ENCODE results near the gene OPRD1.

- TF ChIP-seq, protein P1, sequence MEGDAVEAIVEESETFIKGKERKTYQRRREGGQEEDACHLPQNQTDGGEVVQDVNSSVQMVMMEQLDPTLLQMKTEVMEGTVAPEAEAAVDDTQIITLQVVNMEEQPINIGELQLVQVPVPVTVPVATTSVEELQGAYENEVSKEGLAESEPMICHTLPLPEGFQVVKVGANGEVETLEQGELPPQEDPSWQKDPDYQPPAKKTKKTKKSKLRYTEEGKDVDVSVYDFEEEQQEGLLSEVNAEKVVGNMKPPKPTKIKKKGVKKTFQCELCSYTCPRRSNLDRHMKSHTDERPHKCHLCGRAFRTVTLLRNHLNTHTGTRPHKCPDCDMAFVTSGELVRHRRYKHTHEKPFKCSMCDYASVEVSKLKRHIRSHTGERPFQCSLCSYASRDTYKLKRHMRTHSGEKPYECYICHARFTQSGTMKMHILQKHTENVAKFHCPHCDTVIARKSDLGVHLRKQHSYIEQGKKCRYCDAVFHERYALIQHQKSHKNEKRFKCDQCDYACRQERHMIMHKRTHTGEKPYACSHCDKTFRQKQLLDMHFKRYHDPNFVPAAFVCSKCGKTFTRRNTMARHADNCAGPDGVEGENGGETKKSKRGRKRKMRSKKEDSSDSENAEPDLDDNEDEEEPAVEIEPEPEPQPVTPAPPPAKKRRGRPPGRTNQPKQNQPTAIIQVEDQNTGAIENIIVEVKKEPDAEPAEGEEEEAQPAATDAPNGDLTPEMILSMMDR (IDR thresholded peaks at IDR 0.05): no peak
- TF ChIP-seq POLR2A (IDR thresholded peaks at IDR 0.05; ENCODE audit: low read depth) (no peak), EP300 (IDR thresholded peaks at IDR 0.05) (no peak)
Measured at GRCh38 chr1:28899267-28899666, 87.3 kb downstream of the OPRD1 start.

Measured in esophagus muscularis mucosa (tissue), 4 donors.